GM21825 (cell line): Measurements from ENCODE around the gene ARMC6.

Experiments
- ATAC-seq: cut with Tn5 transposase; IDR thresholded peaks from one replicate; pipeline ENCODE4 v1.9.1; 2021; ENCODE audit warnings: mild to moderate bottlenecking, moderate library complexity; ENCODE audit not compliant: unreplicated experiment

ARMC6 gene

GRCh38 chr19:19033426-19034203 is at the start of gene ARMC6, which contains the start of gene SUGP2:
Gene ARMC6, plus strand, starts transcription at chr19:19033603. Its CDS starts 607 bp downstream, at chr19:19034210.
Gene SUGP2, minus strand, starts transcription at chr19:19033517. Its CDS starts 2,446 bp downstream, at chr19:19031071.
- ATAC-seq = peak; percentile 59

- no peak for ATAC-seq
Observed at GRCh38 chr19:18984251-18984650, 49.2 kb upstream of the ARMC6 start.

GRCh38 chr19:18985257-18985656 is 48.1 kb upstream of the ARMC6 start:
- no peak for ATAC-seq

- no peak for ATAC-seq
Observed at GRCh38 chr19:18987456-18987855, 45.9 kb upstream of the ARMC6 start.

- ATAC-seq = no peak
Observed at GRCh38 chr19:18989316-18989715, 44.1 kb upstream of the ARMC6 start.

GRCh38 chr19:18990128-18990708 is 43.2 kb upstream of the ARMC6 start:
- ATAC-seq = no peak

GRCh38 chr19:18991006-18991405 is 42.4 kb upstream of the ARMC6 start:
- ATAC-seq = no peak

GRCh38 chr19:18991468-18991867 is 41.9 kb upstream of the ARMC6 start:
- no peak for ATAC-seq

GRCh38 chr19:18992696-18993095 is 40.7 kb upstream of the ARMC6 start:
- ATAC-seq = no peak

- no peak for ATAC-seq
Observed at GRCh38 chr19:18993115-18993514, 40.3 kb upstream of the ARMC6 start.

- no peak for ATAC-seq
Observed at GRCh38 chr19:18995804-18996241, 37.6 kb upstream of the ARMC6 start.

- ATAC-seq = no peak
Observed at GRCh38 chr19:18996351-18996750, 37.1 kb upstream of the ARMC6 start.

- ATAC-seq = no peak
Observed at GRCh38 chr19:18996796-18997394, 36.5 kb upstream of the ARMC6 start.

GRCh38 chr19:18998276-18998675 is 35.1 kb upstream of the ARMC6 start:
- no peak for ATAC-seq

GRCh38 chr19:18999016-18999758 is 34.2 kb upstream of the ARMC6 start:
- ATAC-seq = no peak

GRCh38 chr19:18999896-19000620 is 33.3 kb upstream of the ARMC6 start:
- ATAC-seq = no peak

- no peak for ATAC-seq
Observed at GRCh38 chr19:19004144-19004543, 29.3 kb upstream of the ARMC6 start.

GRCh38 chr19:19006213-19006612 is 27.2 kb upstream of the ARMC6 start:
- ATAC-seq = no peak

GRCh38 chr19:19009951-19010350 is 23.5 kb upstream of the ARMC6 start:
- no peak for ATAC-seq

GRCh38 chr19:19010551-19010950 is 22.9 kb upstream of the ARMC6 start:
- ATAC-seq = no peak

- no peak for ATAC-seq
Observed at GRCh38 chr19:19021115-19021514, 12.3 kb upstream of the ARMC6 start.
